GM12878 (cell line): ENCODE data around the gene A3GALT2. TPM values are rescaled to one million over a fixed set of nuclear protein-coding genes. Genes with fewer than 3 reads are reported as not detected.

Experiments
- ATAC-seq: fragments of 200-7000 bp; cut with Tn5 transposase; 3 replicates; pipeline ENCODE4 v1.9.1; 2020; ENCODE audit warnings: mild to moderate bottlenecking, moderate library complexity
- BruUV-seq: library from RNA; stranded (reverse); fragments of 400-500 nt; replicated peaks from 2 replicates; lab custom pipeline; 2021; lab: Mats Ljungman, UMichigan
- CTCF ChIA-PET: fragments of 300-600 bp; sonication (Branson Sonifier 250); formaldehyde crosslinking; extraction: SDS; loops from one replicate; lab custom pipeline; 2021; ENCODE audit warnings: inconsistent platforms; lab: Yijun Ruan, JAX
- POLR2A ChIA-PET: fragments of 350-600 bp; formaldehyde crosslinking; extraction: SDS; loops from one replicate; lab custom pipeline; 2021; ENCODE audit warnings: inconsistent platforms; lab: Charles Lee
- RAD21 ChIA-PET: fragments of 300-600 bp; sonication (Branson Sonifier 250); formaldehyde crosslinking; loops from one replicate; lab custom pipeline; 2023; ENCODE audit warnings: antibody characterized with exemption; ENCODE audit not compliant: unreplicated experiment; lab: Charles Lee
- SMC1A ChIA-PET: fragments of 300-600 bp; sonication (Branson Sonifier 250); formaldehyde crosslinking; loops from one replicate; lab custom pipeline; 2023; ENCODE audit not compliant: unreplicated experiment, uncharacterized antibody; lab: Charles Lee
- DNase-seq: peaks from one replicate; pipeline ENCODE4 v3.0.0-alpha.2; 2011; ENCODE audit warnings: low read depth, low spot score
- FAIRE-seq: peaks from 3 replicates; lab custom pipeline; 2011; peaks lifted over from hg19 to GRCh38; lab: Jason Lieb, UNC
- H2AFZ ChIP-seq: 2 replicates; pipeline ENCODE4 v1.6.0; 2011; ENCODE audit warnings: low read depth, low read length, control low read depth; ENCODE audit not compliant: control insufficient read depth
- H3K27ac ChIP-seq: 2 replicates; pipeline ENCODE4 v1.5.1; 2011; ENCODE audit warnings: control low read depth; ENCODE audit not compliant: control insufficient read depth, insufficient read depth
- H3K27me3 ChIP-seq, 2 experiments: replicated peaks in 1 of 2; 2 replicates each; pipeline versions ENCODE4 v1.6.0 to v1.6.1; 2011; ENCODE audit warnings: low read length in 1 of 2; ENCODE audit not compliant: control insufficient read depth in 2 of 2, insufficient read depth in 2 of 2
- H3K36me3 ChIP-seq, 2 experiments: 2 replicates each; pipeline ENCODE4 v1.5.1; 2011; ENCODE audit warnings: low read length in 1 of 2; ENCODE audit not compliant: control insufficient read depth in 2 of 2, insufficient read depth in 2 of 2
- H3K4me1 ChIP-seq: 2 replicates; pipeline ENCODE4 v1.6.1; 2011; ENCODE audit warnings: mild to moderate bottlenecking, low read length, moderate library complexity, mixed read lengths; ENCODE audit not compliant: control insufficient read depth, insufficient read depth
- H3K4me2 ChIP-seq: 2 replicates; pipeline ENCODE4 v1.6.0; 2011; ENCODE audit warnings: control low read depth; ENCODE audit not compliant: control insufficient read depth, insufficient read depth
- H3K4me3 ChIP-seq: fragments of 200-600 bp; sonication (generic); 2 replicates; pipeline ENCODE4 v1.5.1; 2016
- H3K79me2 ChIP-seq: 2 replicates; pipeline ENCODE4 v1.6.0; 2011; ENCODE audit warnings: low read length; ENCODE audit not compliant: control insufficient read depth, insufficient read depth
- H3K9ac ChIP-seq: 2 replicates; pipeline ENCODE4 v1.8.0; 2011; ENCODE audit warnings: low read length, control low read depth, mixed read lengths; ENCODE audit not compliant: control insufficient read depth, insufficient read depth
- H3K9me3 ChIP-seq: replicated peaks from 3 replicates; pipeline ENCODE4 v1.5.1; 2011; ENCODE audit warnings: mild to moderate bottlenecking, low read length; ENCODE audit not compliant: control insufficient read depth, insufficient read depth
- H4K20me1 ChIP-seq: 2 replicates; pipeline ENCODE4 v1.6.0; 2011; ENCODE audit not compliant: control insufficient read depth, insufficient read depth
- BMI1 ChIP-seq: fragments of 450-650 bp; IDR thresholded peaks from 2 replicates; pipeline ENCODE4 v1.6.1; 2016; ENCODE audit warnings: mild to moderate bottlenecking, moderate library complexity, borderline replicate concordance
- DPF2 ChIP-seq: fragments of 450-650 bp; IDR thresholded peaks from 2 replicates; pipeline ENCODE4 v1.6.1; 2017; ENCODE audit warnings: mild to moderate bottlenecking
- GATAD2B ChIP-seq: fragments of 450-650 bp; conservative IDR thresholded peaks from 2 replicates; pipeline ENCODE4 v1.6.1; 2017; ENCODE audit warnings: low read depth, mild to moderate bottlenecking, moderate library complexity
- JUND ChIP-seq: IDR thresholded peaks from 2 replicates; pipeline ENCODE4 v1.6.1; 2012; ENCODE audit warnings: low read depth, mild to moderate bottlenecking, low read length, improper control_type of control experiment, moderate library complexity
- PAX5 ChIP-seq: IDR thresholded peaks from 2 replicates; pipeline ENCODE4 v1.6.1; 2011; ENCODE audit warnings: low read depth, low read length, borderline replicate concordance
- POU2F2 ChIP-seq: IDR thresholded peaks from 3 replicates; pipeline ENCODE4 v1.6.1; 2011; ENCODE audit warnings: low read depth, mild to moderate bottlenecking, low read length, borderline replicate concordance
- RCOR1 ChIP-seq: conservative IDR thresholded peaks from 2 replicates; pipeline ENCODE4 v1.6.1; 2012; ENCODE audit warnings: low read depth, low read length, improper control_type of control experiment
- YY1 ChIP-seq: IDR thresholded peaks from 2 replicates; pipeline ENCODE4 v1.6.1; 2011; ENCODE audit warnings: low read depth, mild to moderate bottlenecking, low read length
- ZNF207 ChIP-seq: fragments of 450-650 bp; IDR thresholded peaks from 2 replicates; pipeline ENCODE4 v1.6.1; 2014; ENCODE audit warnings: antibody characterized with exemption, mild to moderate bottlenecking, borderline replicate concordance
- WGBS: methylation state at CpG from one replicate; pipeline ENCODE4 v1.1.6; 2016; ENCODE audit warnings: low lambda C conversion rate; ENCODE audit not compliant: insufficient replicate concordance, insufficient coverage; ENCODE audit errors: missing lambda C conversion rate; 5-methylcytosine and 5-hydroxymethylcytosine counted together
- in situ Hi-C: fragments of 300-500 bp; cut with MboI; formaldehyde crosslinking; loops from 9 replicates; pipeline ENCODE4 v1.14.3; 2018; ENCODE audit warnings: mixed read lengths
- intact Hi-C: fragments of 100-400 bp; cut with micrococcal nuclease; formaldehyde crosslinking; loops from one replicate; pipeline ENCODE4 v1.14.2; 2022; ENCODE audit not compliant: unreplicated experiment
- polyA plus RNA-seq, 11 experiments: library from polyadenylated mRNA; depleted of rRNA in 4 of 11; unstranded in 6 of 11; stranded (reverse) in 5 of 11; fragments of >200 nt; fragmentation: Nextera tagmentation in 4 of 11; fragmentation: Illumina TruSeq in 1 of 11; extraction: Ambion mirVana in 4 of 11; extraction: Trizol in 1 of 11; gene quantifications; 1 replicate in 1 of 11; 2 replicates in 10 of 11; pipeline versions ENCODE4 v1.2.1 to v1.2.3, GENCODE V29; 2011 to 2016; ENCODE audit warnings: inconsistent platforms in 2 of 11, missing spikeins in 2 of 11, low read depth in 1 of 11
- total RNA-seq, 4 experiments: library from RNA; depleted of rRNA in 3 of 4; stranded (reverse); fragments of >200 nt in 3 of 4; fragmentation: Illumina TruSeq in 1 of 4; extraction: Trizol in 1 of 4; gene quantifications; 2 replicates each; pipeline versions ENCODE4 v1.2.1 to v1.2.3, GENCODE V29; 2013 to 2021
- TF ChIP-seq, protein P1 (sequence below): fragments of 450-650 bp; IDR thresholded peaks from 2 replicates; pipeline ENCODE4 v1.6.1; 2014; ENCODE audit warnings: mild to moderate bottlenecking

The A3GALT2 gene
- total and polyA plus RNA-seq, 10 of the 15 experiments (the other 5 are each of a cell fraction or from before 2014, with no cell fraction given), result not detected

DNA sequence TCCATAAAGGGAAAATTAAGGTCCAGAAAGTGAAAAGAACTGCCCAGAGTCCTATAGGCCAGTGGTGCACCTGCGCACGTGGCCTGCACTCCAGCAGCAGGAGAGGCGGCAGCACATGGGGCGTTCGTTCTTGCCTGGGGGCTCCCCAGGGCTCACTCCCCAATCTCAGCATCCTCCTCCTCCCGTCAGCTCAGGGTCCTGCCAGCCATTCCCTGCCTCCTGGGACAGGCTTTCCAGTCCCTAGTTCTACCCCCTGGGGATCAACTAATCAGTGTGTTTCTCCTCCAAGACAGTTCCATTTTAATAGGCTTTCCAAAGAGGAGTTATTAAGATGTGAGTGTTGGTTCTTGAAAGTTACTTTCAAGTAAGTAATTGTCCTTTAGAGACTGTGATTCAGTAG lies 1.2 kb upstream of the A3GALT2 start:
- ChIA-PET RAD21 (no interaction called here), SMC1A (interaction anchor here (0.9 kb wide), 1 partner anchor 149 kb away, joined by 3 read pairs; no protein-coding TSS in a partner anchor), POLR2A (no interaction called here), CTCF (interaction anchor here (1.3 kb wide), 1 partner anchor 9 kb away, joined by 4 read pairs; no protein-coding TSS in a partner anchor)
- H3K4me1 ChIP-seq, result no peaks in the 10 kb centered on the region
- H2AFZ ChIP-seq, result no peak overlapping the region
- DNase-seq (no peak), FAIRE-seq (no peak), ATAC-seq (no peak)
- BruUV-seq, result no TSS peak
- H3K4me3 ChIP-seq, result no peak overlapping the region
- H3K36me3 ChIP-seq, result peaks cover 12 to 16% of the 10 kb centered on the region in 2 experiments; a peak in 3 of 4 replicates
- no peaks in the 10 kb centered on the region for H3K9me3 ChIP-seq
- no peak overlapping the region for H3K9ac ChIP-seq
- H3K27me3 ChIP-seq, result no peaks in the 10 kb centered on the region
- H3K27ac ChIP-seq, result no peak overlapping the region
- in situ Hi-C loops, result no loop called here
- 94% methylated on average over 5 of the region's 6 CpGs for WGBS
- no peaks in the 10 kb centered on the region for H3K79me2 ChIP-seq
- no peaks in the 10 kb centered on the region for H4K20me1 ChIP-seq
- intact Hi-C loops, result no loop called here
- H3K4me2 ChIP-seq, result no peak overlapping the region
- TF ChIP-seq GATAD2B, result no peak
- no peak for TF ChIP-seq RCOR1
- TF ChIP-seq PAX5, result no peak
- TF ChIP-seq, protein P1, sequence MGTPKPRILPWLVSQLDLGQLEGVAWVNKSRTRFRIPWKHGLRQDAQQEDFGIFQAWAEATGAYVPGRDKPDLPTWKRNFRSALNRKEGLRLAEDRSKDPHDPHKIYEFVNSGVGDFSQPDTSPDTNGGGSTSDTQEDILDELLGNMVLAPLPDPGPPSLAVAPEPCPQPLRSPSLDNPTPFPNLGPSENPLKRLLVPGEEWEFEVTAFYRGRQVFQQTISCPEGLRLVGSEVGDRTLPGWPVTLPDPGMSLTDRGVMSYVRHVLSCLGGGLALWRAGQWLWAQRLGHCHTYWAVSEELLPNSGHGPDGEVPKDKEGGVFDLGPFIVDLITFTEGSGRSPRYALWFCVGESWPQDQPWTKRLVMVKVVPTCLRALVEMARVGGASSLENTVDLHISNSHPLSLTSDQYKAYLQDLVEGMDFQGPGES, result no peak
- no peak for TF ChIP-seq JUND
- no peak for TF ChIP-seq ZNF207
- TF ChIP-seq POU2F2, result no peak
- no peak for TF ChIP-seq DPF2
- TF ChIP-seq YY1, result no peak
- no peak for TF ChIP-seq BMI1
